ENCODE measurements around the gene ARHGAP26. TPM values are rescaled to one million over a fixed set of nuclear protein-coding genes. Genes with fewer than 3 reads are reported as not detected.

Gene ARHGAP26
- polyA plus RNA-seq, 1 donor = 14.7 TPM

GRCh38 chr5:143222287-143223231 is 452.4 kb downstream of the ARHGAP26 start:
- no peak for DNase-seq

- no peak for DNase-seq
Observed at GRCh38 chr5:143224672-143225071, 454.5 kb downstream of the ARHGAP26 start.

GRCh38 chr5:143225511-143225910 is 455.3 kb downstream of the ARHGAP26 start:
- no peak for DNase-seq

- DNase-seq = no peak
Observed at GRCh38 chr5:143226361-143226760, 456.2 kb downstream of the ARHGAP26 start.

GRCh38 chr5:143226872-143227271 is 456.7 kb downstream of the ARHGAP26 start:
- no peak for DNase-seq

GRCh38 chr5:143227301-143227700 is 457.1 kb downstream of the ARHGAP26 start:
- no peak for DNase-seq

- no peak for DNase-seq
Observed at GRCh38 chr5:143228597-143229293, 458.6 kb downstream of the ARHGAP26 start.

GRCh38 chr5:143229426-143229895 is 459.3 kb downstream of the ARHGAP26 start:
- no peak for DNase-seq

- no peak for DNase-seq
Observed at GRCh38 chr5:143229896-143230675, 459.9 kb downstream of the ARHGAP26 start.

- DNase-seq = no peak
Observed at GRCh38 chr5:143230676-143230996, 460.5 kb downstream of the ARHGAP26 start.

- DNase-seq = no peak
Observed at GRCh38 chr5:143231416-143231815, 461.2 kb downstream of the ARHGAP26 start.

- no peak for DNase-seq
Observed at GRCh38 chr5:143231973-143232812, 462.0 kb downstream of the ARHGAP26 start.

- no peak for DNase-seq
Observed at GRCh38 chr5:143233031-143233430, 462.9 kb downstream of the ARHGAP26 start.

- DNase-seq = no peak
Observed at GRCh38 chr5:143234162-143234842, 464.1 kb downstream of the ARHGAP26 start.

GRCh38 chr5:143235423-143235822 is 465.2 kb downstream of the ARHGAP26 start:
- no peak for DNase-seq

- no peak for DNase-seq
Observed at GRCh38 chr5:143236682-143237081, 466.5 kb downstream of the ARHGAP26 start.

GRCh38 chr5:143237664-143238063 is 467.5 kb downstream of the ARHGAP26 start:
- DNase-seq = no peak

GRCh38 chr5:143238620-143239019 is 468.4 kb downstream of the ARHGAP26 start:
- no peak for DNase-seq

GRCh38 chr5:143239882-143240518 is 469.8 kb downstream of the ARHGAP26 start:
- DNase-seq = no peak

GRCh38 chr5:143241892-143242291 is 471.7 kb downstream of the ARHGAP26 start:
- DNase-seq = no peak

Data from left kidney (tissue), 2 donors.